ENCODE data around the gene ADAMTS2.

The ADAMTS2 gene

GRCh38 chr5:179375831-179376365 is 30.6 kb upstream of the ADAMTS2 start:
- no peak for TF ChIP-seq CTCF (IDR thresholded peaks at IDR 0.05; ENCODE audit: insufficient read depth, low read depth, low read length, missing control alignments)
- H3K4me3 ChIP-seq (ENCODE audit: low read depth, low read length) = no peak overlapping the region
- DNase-seq (ENCODE audit: low read depth) = no peak

DNA sequence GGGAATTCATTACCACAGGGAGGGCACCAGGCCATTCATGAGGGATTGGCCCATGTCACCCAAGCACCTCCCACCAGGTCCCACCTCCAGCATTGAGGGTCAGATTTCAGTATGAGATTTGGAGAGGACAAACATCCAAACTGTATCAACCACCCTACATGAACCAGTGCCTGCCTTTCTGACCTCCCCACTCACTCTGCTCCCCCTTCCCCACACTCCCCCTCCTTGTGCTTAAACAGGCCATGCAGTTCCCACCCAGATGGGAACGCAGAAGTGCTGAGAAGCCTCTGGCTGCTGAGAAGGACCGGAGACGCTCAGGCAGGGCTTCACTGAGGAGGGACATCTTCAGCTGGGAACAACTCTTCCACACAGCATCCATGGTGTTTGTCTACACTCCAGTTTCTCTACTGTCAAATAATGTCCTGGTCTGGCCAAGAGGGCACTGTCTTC is 30.0 kb upstream of the ADAMTS2 start:
- TF ChIP-seq CTCF (IDR thresholded peaks at IDR 0.05; ENCODE audit: insufficient read depth, low read depth, low read length, missing control alignments) = no peak
- H3K4me3 ChIP-seq (ENCODE audit: low read depth, low read length) = no peak overlapping the region
- no peak for DNase-seq (ENCODE audit: low read depth)

DNA sequence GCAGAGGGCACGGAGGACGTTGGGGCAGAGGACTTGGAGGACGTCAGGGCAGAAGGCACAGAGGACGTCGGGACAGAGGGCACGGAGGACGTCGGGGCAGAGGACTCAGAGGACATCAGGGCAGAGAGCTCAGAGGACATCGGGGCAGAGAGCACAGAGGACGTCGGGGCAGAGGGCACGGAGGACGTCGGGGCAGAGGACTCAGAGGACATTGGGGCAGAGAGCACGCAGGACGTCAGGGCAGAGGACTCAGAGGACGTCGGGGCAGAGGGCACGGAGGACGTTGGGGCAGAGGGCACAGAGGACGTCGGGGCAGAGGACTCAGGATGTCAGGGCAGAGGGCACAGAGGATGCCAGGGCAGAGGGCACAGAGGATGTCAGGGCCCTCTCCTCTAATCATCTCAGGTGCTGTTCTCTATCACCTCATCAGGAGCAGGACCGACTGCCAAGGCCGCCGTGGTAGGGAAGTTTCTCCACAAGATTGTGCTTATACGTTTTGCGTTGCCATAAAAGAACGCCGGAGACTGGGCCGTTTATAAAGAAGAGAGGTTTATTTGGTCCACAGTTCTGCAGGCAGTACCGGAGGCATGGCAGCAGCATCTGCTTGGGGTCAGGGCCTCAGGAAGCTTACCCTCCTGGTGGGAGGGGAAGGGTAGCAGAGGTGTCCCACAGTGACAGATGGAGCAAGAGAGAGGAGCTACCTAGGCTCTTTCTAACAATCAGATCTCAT is 29.4 kb upstream of the ADAMTS2 start:
- no peak for DNase-seq (ENCODE audit: low read depth)
- no peak for TF ChIP-seq CTCF (IDR thresholded peaks at IDR 0.05; ENCODE audit: insufficient read depth, low read depth, low read length, missing control alignments)
- H3K4me3 ChIP-seq (ENCODE audit: low read depth, low read length) = no peak overlapping the region

DNA sequence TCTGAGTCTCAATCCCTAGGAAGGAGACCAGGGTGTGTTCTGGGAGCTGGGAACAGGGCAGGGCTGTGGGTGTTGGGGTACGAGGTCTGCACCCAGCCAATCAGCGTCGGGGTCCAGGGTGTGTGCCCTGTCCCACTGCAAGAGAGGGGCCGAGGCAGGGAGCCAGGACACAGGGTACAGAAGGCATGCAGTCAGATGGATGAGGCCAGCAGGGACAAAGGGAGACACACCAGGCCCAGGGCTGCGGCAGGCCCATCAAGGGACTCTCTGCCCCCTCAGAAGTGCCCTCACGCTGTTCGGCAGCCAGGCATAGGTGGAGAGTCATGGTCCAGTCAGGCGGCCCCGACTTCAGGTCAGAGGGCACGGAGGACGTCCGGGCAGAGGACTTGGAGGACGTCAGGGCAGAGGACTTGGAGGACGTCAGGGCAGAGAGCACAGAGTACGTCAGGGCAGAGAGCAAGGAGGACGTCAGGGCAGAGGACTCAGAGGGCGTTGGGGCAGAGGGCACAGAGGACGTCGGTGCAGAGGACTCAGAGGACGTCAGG is 28.8 kb upstream of the ADAMTS2 start:
- no peak for TF ChIP-seq CTCF (IDR thresholded peaks at IDR 0.05; ENCODE audit: insufficient read depth, low read depth, low read length, missing control alignments)
- H3K4me3 ChIP-seq (ENCODE audit: low read depth, low read length) = no peak overlapping the region
- no peak for DNase-seq (ENCODE audit: low read depth)

- DNase-seq (ENCODE audit: low read depth) = no peak
- no peak for TF ChIP-seq CTCF (IDR thresholded peaks at IDR 0.05; ENCODE audit: insufficient read depth, low read depth, low read length, missing control alignments)
- no peak overlapping the region for H3K4me3 ChIP-seq (ENCODE audit: low read depth, low read length)
These were observed 28.1 kb upstream of the ADAMTS2 start for GRCh38 chr5:179373101-179373934.

GRCh38 chr5:179371681-179372680 is 26.7 kb upstream of the ADAMTS2 start:
- no peak for TF ChIP-seq CTCF (IDR thresholded peaks at IDR 0.05; ENCODE audit: insufficient read depth, low read depth, low read length, missing control alignments)
- no peak for DNase-seq (ENCODE audit: low read depth)
- H3K4me3 ChIP-seq (ENCODE audit: low read depth, low read length) = no peak overlapping the region
